ENCODE measurements around the gene SEC11A. TPM values are rescaled to one million over a fixed set of nuclear protein-coding genes. Genes with fewer than 3 reads are reported as not detected.

SEC11A gene
- total RNA-seq, 1 experiment from 2014 or later, result 140 TPM

- Histone ChIP-seq H3F3A (ENCODE audit: low read length, unreplicated experiment) (no peaks in the 10 kb centered on the region), H4K20me1 (ENCODE audit: low read length) (peaks cover 21% of the 10 kb centered on the region), H3K27me3 (ENCODE audit: low read length) (no peaks in the 10 kb centered on the region), H3K9me3 (ENCODE audit: low read length) (no peaks in the 10 kb centered on the region), H3K27ac (ENCODE audit: low read length) (peak overlapping the region; percentile 83), H3K4me2 (ENCODE audit: low read length) (peak overlapping the region; percentile 85), H3K4me3 (ENCODE audit: low read length) (peak overlapping the region; percentile 81), H3K79me2 (ENCODE audit: low read length) (peaks cover 58% of the 10 kb centered on the region), H3K4me1 (ENCODE audit: insufficient read depth, low read length) (peaks cover 16% of the 10 kb centered on the region), H2AFZ (ENCODE audit: low read length) (peak overlapping the region; percentile 84), H3K9me2 (replicated peaks; ENCODE audit: low read length) (no peaks in the 10 kb centered on the region), H3K36me3 (ENCODE audit: low read depth, low read length) (peaks cover 7% of the 10 kb centered on the region; the same call in 1 of the 2 replicates), H3K9ac (ENCODE audit: low read length) (peak overlapping the region; percentile 95)
- ATAC-seq, result peak; percentile 9
- intact Hi-C loops (cut with micrococcal nuclease), result loop anchor here (2.0 kb wide), 1 partner anchor 33 kb away; the partner anchor contains the start of gene ZNF592
- TSS peak; percentile 50 for BruUV-seq (replicated peaks)
- peak; percentile 13 for DNase-seq
- no peak for TF ChIP-seq CTCF (conservative IDR thresholded peaks at IDR 0.05; ENCODE audit: low read depth, low read length)
- no peak for TF ChIP-seq EZH2 (IDR thresholded peaks at IDR 0.05; ENCODE audit: low read length, unreplicated experiment)
- no peak for TF ChIP-seq EZH2phosphoT487 (IDR thresholded peaks at IDR 0.05; ENCODE audit: borderline replicate concordance, low read length)
- ChIA-PET POLR2A (ENCODE audit: unreplicated experiment) (interaction anchor here (1.0 kb wide), 1 partner anchor 9 kb away, joined by 3 read pairs; no protein-coding TSS in a partner anchor), CTCF (no interaction called here)
Measured at GRCh38 chr15:84715441-84716035, 401 bp downstream of the SEC11A start.

GRCh38 chr15:84714821-84715220 lies 1.1 kb downstream of the SEC11A start:
- H3K9ac ChIP-seq (ENCODE audit: low read length), result peak overlapping the region; percentile 95
- ATAC-seq (no peak), DNase-seq (no peak)
- no peak overlapping the region for H3K27ac ChIP-seq (ENCODE audit: low read length)
- peaks cover 64% of the 10 kb centered on the region for H3K79me2 ChIP-seq (ENCODE audit: low read length)
- no peaks in the 10 kb centered on the region for H3K27me3 ChIP-seq (ENCODE audit: low read length)
- ChIA-PET POLR2A (ENCODE audit: unreplicated experiment) (no interaction called here), CTCF (no interaction called here)
- H3K36me3 ChIP-seq (ENCODE audit: low read depth, low read length), result peaks cover 9% of the 10 kb centered on the region; the same call in 1 of the 2 replicates
- H2AFZ ChIP-seq (ENCODE audit: low read length), result no peak overlapping the region
- no peaks in the 10 kb centered on the region for H3K9me3 ChIP-seq (ENCODE audit: low read length)
- peak overlapping the region; percentile 85 for H3K4me2 ChIP-seq (ENCODE audit: low read length)
- peak overlapping the region; percentile 81 for H3K4me3 ChIP-seq (ENCODE audit: low read length)
- no TSS peak for BruUV-seq (replicated peaks)
- no peaks in the 10 kb centered on the region for H3K9me2 ChIP-seq (replicated peaks; ENCODE audit: low read length)
- H4K20me1 ChIP-seq (ENCODE audit: low read length), result peaks cover 21% of the 10 kb centered on the region
- H3K4me1 ChIP-seq (ENCODE audit: insufficient read depth, low read length), result peaks cover 16% of the 10 kb centered on the region
- no peaks in the 10 kb centered on the region for H3F3A ChIP-seq (ENCODE audit: low read length, unreplicated experiment)
- intact Hi-C loops (cut with micrococcal nuclease), result no loop called here
- no peak for TF ChIP-seq EZH2phosphoT487 (IDR thresholded peaks at IDR 0.05; ENCODE audit: borderline replicate concordance, low read length)
- TF ChIP-seq EZH2 (IDR thresholded peaks at IDR 0.05; ENCODE audit: low read length, unreplicated experiment), result no peak
- no peak for TF ChIP-seq CTCF (conservative IDR thresholded peaks at IDR 0.05; ENCODE audit: low read depth, low read length)

- Histone ChIP-seq H3K27ac (ENCODE audit: low read length) (no peak overlapping the region), H3K4me1 (ENCODE audit: insufficient read depth, low read length) (peaks cover 16% of the 10 kb centered on the region)
Measured at GRCh38 chr15:84714372-84714771, 1.6 kb downstream of the SEC11A start.

More at GRCh38 chr15:84714372-84714771, 1.6 kb downstream of the SEC11A start:
- no peaks in the 10 kb centered on the region for H3K27me3 ChIP-seq (ENCODE audit: low read length)
- CTCF ChIA-PET, result no interaction called here
- POLR2A ChIA-PET (ENCODE audit: unreplicated experiment), result no interaction called here
- H3K9ac ChIP-seq (ENCODE audit: low read length), result peak overlapping the region; percentile 95
- peaks cover 9% of the 10 kb centered on the region; the same call in 1 of the 2 replicates for H3K36me3 ChIP-seq (ENCODE audit: low read depth, low read length)
- no peaks in the 10 kb centered on the region for H3F3A ChIP-seq (ENCODE audit: low read length, unreplicated experiment)
- no peaks in the 10 kb centered on the region for H3K9me3 ChIP-seq (ENCODE audit: low read length)
- H3K79me2 ChIP-seq (ENCODE audit: low read length), result peaks cover 69% of the 10 kb centered on the region
- peak overlapping the region; percentile 81 for H3K4me3 ChIP-seq (ENCODE audit: low read length)
- H3K4me2 ChIP-seq (ENCODE audit: low read length), result peak overlapping the region; percentile 85
- ATAC-seq (no peak), DNase-seq (no peak)
- no peaks in the 10 kb centered on the region for H3K9me2 ChIP-seq (replicated peaks; ENCODE audit: low read length)
- no TSS peak for BruUV-seq (replicated peaks)
- intact Hi-C loops (cut with micrococcal nuclease), result no loop called here
- TF ChIP-seq EZH2phosphoT487 (IDR thresholded peaks at IDR 0.05; ENCODE audit: borderline replicate concordance, low read length) (no peak), EZH2 (IDR thresholded peaks at IDR 0.05; ENCODE audit: low read length, unreplicated experiment) (no peak), CTCF (conservative IDR thresholded peaks at IDR 0.05; ENCODE audit: low read depth, low read length) (no peak)
- H2AFZ ChIP-seq (ENCODE audit: low read length), result no peak overlapping the region
- peaks cover 21% of the 10 kb centered on the region for H4K20me1 ChIP-seq (ENCODE audit: low read length)

Measured in PC-3 (cell line).